GM23338 (cell line): ENCODE data around the gene HTR7. TPM values are rescaled to one million over a fixed set of nuclear protein-coding genes. Genes with fewer than 3 reads are reported as not detected.

Experiments
- ATAC-seq: fragments of 200-7000 bp; cut with Tn5 transposase; 3 replicates; pipeline ENCODE4 v1.9.1; 2020
- DNase-seq: peaks from one replicate; pipeline ENCODE4 v3.0.0-alpha.2; 2015; ENCODE audit warnings: low spot score
- H2AFZ ChIP-seq: fragments of 200-600 bp; sonication (generic); 2 replicates; pipeline ENCODE4 v1.8.0; 2016; ENCODE audit warnings: antibody characterized with exemption, mild to moderate bottlenecking, moderate library complexity
- H3F3A ChIP-seq: fragments of 200-600 bp; sonication (generic); replicated peaks from 2 replicates; pipeline ENCODE4 v1.8.0; 2017; ENCODE audit warnings: antibody characterized with exemption, mixed run types, low read depth
- H3K27ac ChIP-seq: fragments of 200-600 bp; sonication (generic); 2 replicates; pipeline ENCODE4 v1.6.1; 2016; ENCODE audit warnings: low read depth
- H3K27me3 ChIP-seq: fragments of 200-600 bp; sonication (generic); 2 replicates; pipeline ENCODE4 v1.8.0; 2016; ENCODE audit warnings: mild to moderate bottlenecking, mixed run types, moderate library complexity; ENCODE audit not compliant: insufficient read depth
- H3K36me3 ChIP-seq: fragments of 200-600 bp; sonication (generic); 2 replicates; pipeline ENCODE4 v1.8.0; 2016; ENCODE audit warnings: mild to moderate bottlenecking; ENCODE audit not compliant: insufficient read depth
- H3K4me1 ChIP-seq: fragments of 200-600 bp; sonication (generic); 2 replicates; pipeline ENCODE4 v1.8.0; 2016; ENCODE audit warnings: mild to moderate bottlenecking, moderate library complexity; ENCODE audit not compliant: insufficient read depth
- H3K4me2 ChIP-seq: fragments of 200-600 bp; sonication (generic); 2 replicates; pipeline ENCODE4 v1.7.1; 2017; ENCODE audit warnings: mixed run types
- H3K4me3 ChIP-seq: fragments of 200-600 bp; sonication (generic); 2 replicates; pipeline ENCODE4 v1.6.1; 2016; ENCODE audit warnings: mixed run types
- H3K79me2 ChIP-seq: fragments of 200-600 bp; sonication (generic); replicated peaks from 2 replicates; pipeline ENCODE4 v1.8.0; 2017; ENCODE audit warnings: mild to moderate bottlenecking; ENCODE audit not compliant: insufficient read depth
- H3K9me2 ChIP-seq: fragments of 200-600 bp; sonication (generic); 2 replicates; pipeline ENCODE4 v1.8.0; 2017; ENCODE audit not compliant: insufficient read depth
- H4K20me1 ChIP-seq: fragments of 200-600 bp; sonication (generic); replicated peaks from 2 replicates; pipeline ENCODE4 v1.8.0; 2017; ENCODE audit warnings: mild to moderate bottlenecking; ENCODE audit not compliant: insufficient read depth
- H3K27ac Mint-ChIP-seq: 2 replicates; pipeline ENCODE4 v1.8.0; 2020; ENCODE audit warnings: inconsistent platforms, mild to moderate bottlenecking, moderate library complexity, mixed read lengths
- H3K27me3 Mint-ChIP-seq: 3 replicates; pipeline ENCODE4 v1.8.0; 2022; ENCODE audit warnings: low read depth, mild to moderate bottlenecking, moderate library complexity, mixed read lengths, inconsistent platforms; ENCODE audit not compliant: insufficient read depth, poor library complexity
- H3K36me3 Mint-ChIP-seq: 3 replicates; pipeline ENCODE4 v1.8.0; 2021; ENCODE audit warnings: low read depth, mild to moderate bottlenecking, inconsistent platforms, moderate library complexity, mixed read lengths
- H3K4me1 Mint-ChIP-seq: 3 replicates; pipeline ENCODE4 v1.8.0; 2020; ENCODE audit warnings: mild to moderate bottlenecking, inconsistent platforms, mixed read lengths
- H3K4me3 Mint-ChIP-seq: 3 replicates; pipeline ENCODE4 v1.8.0; 2021; ENCODE audit warnings: moderate library complexity, mild to moderate bottlenecking, inconsistent platforms, mixed read lengths
- H3K9me3 Mint-ChIP-seq: 3 replicates; pipeline ENCODE4 v1.8.0; 2020; ENCODE audit warnings: moderate library complexity, mild to moderate bottlenecking, inconsistent platforms, mixed read lengths
- ETS1 ChIP-seq: IDR thresholded peaks from 2 replicates; pipeline ENCODE4 v1.6.1; 2016; ENCODE audit warnings: antibody characterized with exemption
- EZH2 ChIP-seq: fragments of 200-600 bp; sonication (generic); IDR thresholded peaks from one replicate; pipeline ENCODE4 v1.8.0; 2017; ENCODE audit warnings: antibody characterized with exemption, mild to moderate bottlenecking, low read depth; ENCODE audit not compliant: unreplicated experiment
- EZH2phosphoT487 ChIP-seq: fragments of 200-600 bp; sonication (generic); IDR thresholded peaks from one replicate; pipeline ENCODE4 v1.8.1; 2018; ENCODE audit warnings: antibody characterized with exemption; ENCODE audit not compliant: unreplicated experiment
- POLR2AphosphoS5 ChIP-seq: IDR thresholded peaks from 2 replicates; pipeline ENCODE4 v1.6.1; 2016; ENCODE audit warnings: antibody characterized with exemption, low read depth
- STAT1 ChIP-seq: IDR thresholded peaks from one replicate; pipeline ENCODE4 v1.6.1; 2016; ENCODE audit warnings: antibody characterized with exemption; ENCODE audit not compliant: unreplicated experiment
- polyA plus RNA-seq: library from polyadenylated mRNA; unstranded; fragments of >200 nt; fragmentation: Nextera tagmentation; extraction: Ambion mirVana; gene quantifications from 2 replicates; pipeline ENCODE4 v1.2.1, GENCODE V29; 2016
- total RNA-seq: library from RNA; depleted of rRNA; stranded (reverse); fragments of >200 nt; shearing (Covaris generic); gene quantifications from 2 replicates; pipeline ENCODE4 v1.2.3, GENCODE V29; 2014
- TF ChIP-seq, protein P1 (sequence below), 2 experiments: fragments of 200-600 bp in 1 of 2; sonication (generic) in 1 of 2; conservative IDR thresholded peaks; 2 replicates each; pipeline versions ENCODE4 v1.5.1 to v1.6.1; 2016 to 2017; ENCODE audit warnings: antibody characterized with exemption in 2 of 2, low read depth in 2 of 2, mild to moderate bottlenecking in 2 of 2, moderate library complexity in 1 of 2
- TF ChIP-seq, protein P2 (sequence below): fragments of 250-450 bp; sonication (Bioruptor Pico); IDR thresholded peaks from 2 replicates; pipeline ENCODE4 v1.5.0; 2020; ENCODE audit warnings: mild to moderate bottlenecking, moderate library complexity

Gene HTR7
- total and polyA plus RNA-seq, 2 experiments from 2014 or later, result 7.0 to 42.2 TPM

- peaks cover 27% of the 10 kb centered on the region for H3K9me3 Mint-ChIP-seq
- H3K36me3 Mint-ChIP-seq, result peaks cover 36% of the 10 kb centered on the region
- H3K9me2 ChIP-seq, result no peaks in the 10 kb centered on the region
- H3K36me3 ChIP-seq, result peaks cover 7% of the 10 kb centered on the region; the same call in 1 of the 2 replicates
- peaks cover 19% of the 10 kb centered on the region for H3K4me1 ChIP-seq
- H3K4me3 Mint-ChIP-seq, result peak overlapping the region; percentile 94
- no peak overlapping the region for H3K27ac Mint-ChIP-seq
- 0 out of 2 replicates have a peak, but pooled peaks cover 8% of the 10 kb centered on the region for H3F3A ChIP-seq
- H3K4me1 Mint-ChIP-seq, result peaks cover 31% of the 10 kb centered on the region
- no peaks in the 10 kb centered on the region for H4K20me1 ChIP-seq
- ATAC-seq, result no peak
- H3K27me3 Mint-ChIP-seq, result peaks cover 23% of the 10 kb centered on the region
- H3K27me3 ChIP-seq, result peaks cover 37% of the 10 kb centered on the region
- TF ChIP-seq POLR2AphosphoS5 (no peak), ETS1 (no peak), EZH2 (no peak), STAT1 (no peak), EZH2phosphoT487 (no peak)
- TF ChIP-seq, protein P1, sequence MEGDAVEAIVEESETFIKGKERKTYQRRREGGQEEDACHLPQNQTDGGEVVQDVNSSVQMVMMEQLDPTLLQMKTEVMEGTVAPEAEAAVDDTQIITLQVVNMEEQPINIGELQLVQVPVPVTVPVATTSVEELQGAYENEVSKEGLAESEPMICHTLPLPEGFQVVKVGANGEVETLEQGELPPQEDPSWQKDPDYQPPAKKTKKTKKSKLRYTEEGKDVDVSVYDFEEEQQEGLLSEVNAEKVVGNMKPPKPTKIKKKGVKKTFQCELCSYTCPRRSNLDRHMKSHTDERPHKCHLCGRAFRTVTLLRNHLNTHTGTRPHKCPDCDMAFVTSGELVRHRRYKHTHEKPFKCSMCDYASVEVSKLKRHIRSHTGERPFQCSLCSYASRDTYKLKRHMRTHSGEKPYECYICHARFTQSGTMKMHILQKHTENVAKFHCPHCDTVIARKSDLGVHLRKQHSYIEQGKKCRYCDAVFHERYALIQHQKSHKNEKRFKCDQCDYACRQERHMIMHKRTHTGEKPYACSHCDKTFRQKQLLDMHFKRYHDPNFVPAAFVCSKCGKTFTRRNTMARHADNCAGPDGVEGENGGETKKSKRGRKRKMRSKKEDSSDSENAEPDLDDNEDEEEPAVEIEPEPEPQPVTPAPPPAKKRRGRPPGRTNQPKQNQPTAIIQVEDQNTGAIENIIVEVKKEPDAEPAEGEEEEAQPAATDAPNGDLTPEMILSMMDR (conservative IDR thresholded peaks at IDR 0.05; ENCODE audit: low read depth in 2 of 2), result no peak
- peaks cover 73% of the 10 kb centered on the region for H3K79me2 ChIP-seq
- no peak for DNase-seq
- H2AFZ ChIP-seq, result no peak overlapping the region
- H3K27ac ChIP-seq, result no peak overlapping the region
- peak overlapping the region; percentile 89 for H3K4me2 ChIP-seq
- H3K4me3 ChIP-seq, result peak overlapping the region; percentile 74
Measured at GRCh38 chr10:90855126-90855525, 2.7 kb downstream of the HTR7 start.

DNA sequence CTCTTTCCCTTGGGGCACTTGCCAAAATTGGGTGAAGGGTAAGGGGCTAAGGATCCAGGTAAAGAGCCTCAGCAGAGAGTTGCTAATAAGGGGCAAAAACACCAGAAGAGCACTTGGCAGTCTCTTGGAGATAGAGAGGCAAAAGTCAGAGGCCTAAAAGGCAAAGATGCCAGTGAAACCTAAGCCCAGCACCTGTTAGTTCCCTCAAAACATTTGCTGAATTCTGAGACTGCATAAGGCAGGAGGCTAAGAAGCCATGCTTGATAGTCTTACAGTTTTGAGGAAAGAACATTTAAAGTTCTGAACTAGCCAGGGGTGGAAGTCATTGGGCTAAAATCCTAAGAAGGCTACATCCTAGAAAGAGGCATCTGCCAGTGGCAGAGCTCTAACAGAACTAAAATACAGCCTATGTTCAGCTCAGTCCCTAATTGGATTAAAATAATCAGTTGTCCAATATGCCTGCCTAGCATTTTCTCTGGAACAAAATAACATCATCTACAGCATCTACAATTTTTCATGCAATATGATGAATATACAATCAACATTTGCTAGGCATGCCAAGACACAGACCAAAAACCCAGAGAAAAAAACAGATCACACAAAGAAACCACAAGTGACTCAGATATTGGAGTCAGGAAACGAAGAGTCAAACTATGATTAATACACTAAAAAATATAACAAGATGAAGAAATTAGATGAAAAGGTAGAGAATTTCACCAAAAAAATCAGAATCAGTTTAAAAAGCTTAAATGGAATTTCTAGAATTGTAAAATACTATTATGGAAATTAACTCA lies 7.7 kb downstream of the HTR7 start:
- Histone ChIP-seq H4K20me1 (no peaks in the 10 kb centered on the region), H3K36me3 (peaks cover 10% of the 10 kb centered on the region), H3K4me1 (peaks cover 10% of the 10 kb centered on the region), H3F3A (no peaks in the 10 kb centered on the region), H2AFZ (no peak overlapping the region), H3K4me3 (no peak overlapping the region), H3K27me3 (peaks cover 3% of the 10 kb centered on the region; the same call in 1 of the 2 replicates), H3K79me2 (peaks cover 100% of the 10 kb centered on the region), H3K9me2 (no peaks in the 10 kb centered on the region), H3K4me2 (no peak overlapping the region), H3K27ac (no peak overlapping the region)
- ATAC-seq (no peak), DNase-seq (no peak)
- Mint-ChIP-seq H3K36me3 (peaks cover 51% of the 10 kb centered on the region), H3K4me1 (peaks cover 17% of the 10 kb centered on the region; the same call in 2 of the 3 replicates), H3K9me3 (peaks cover 36% of the 10 kb centered on the region), H3K27me3 (peaks cover 5% of the 10 kb centered on the region), H3K27ac (no peak overlapping the region), H3K4me3 (no peak overlapping the region)
- TF ChIP-seq, protein P2, sequence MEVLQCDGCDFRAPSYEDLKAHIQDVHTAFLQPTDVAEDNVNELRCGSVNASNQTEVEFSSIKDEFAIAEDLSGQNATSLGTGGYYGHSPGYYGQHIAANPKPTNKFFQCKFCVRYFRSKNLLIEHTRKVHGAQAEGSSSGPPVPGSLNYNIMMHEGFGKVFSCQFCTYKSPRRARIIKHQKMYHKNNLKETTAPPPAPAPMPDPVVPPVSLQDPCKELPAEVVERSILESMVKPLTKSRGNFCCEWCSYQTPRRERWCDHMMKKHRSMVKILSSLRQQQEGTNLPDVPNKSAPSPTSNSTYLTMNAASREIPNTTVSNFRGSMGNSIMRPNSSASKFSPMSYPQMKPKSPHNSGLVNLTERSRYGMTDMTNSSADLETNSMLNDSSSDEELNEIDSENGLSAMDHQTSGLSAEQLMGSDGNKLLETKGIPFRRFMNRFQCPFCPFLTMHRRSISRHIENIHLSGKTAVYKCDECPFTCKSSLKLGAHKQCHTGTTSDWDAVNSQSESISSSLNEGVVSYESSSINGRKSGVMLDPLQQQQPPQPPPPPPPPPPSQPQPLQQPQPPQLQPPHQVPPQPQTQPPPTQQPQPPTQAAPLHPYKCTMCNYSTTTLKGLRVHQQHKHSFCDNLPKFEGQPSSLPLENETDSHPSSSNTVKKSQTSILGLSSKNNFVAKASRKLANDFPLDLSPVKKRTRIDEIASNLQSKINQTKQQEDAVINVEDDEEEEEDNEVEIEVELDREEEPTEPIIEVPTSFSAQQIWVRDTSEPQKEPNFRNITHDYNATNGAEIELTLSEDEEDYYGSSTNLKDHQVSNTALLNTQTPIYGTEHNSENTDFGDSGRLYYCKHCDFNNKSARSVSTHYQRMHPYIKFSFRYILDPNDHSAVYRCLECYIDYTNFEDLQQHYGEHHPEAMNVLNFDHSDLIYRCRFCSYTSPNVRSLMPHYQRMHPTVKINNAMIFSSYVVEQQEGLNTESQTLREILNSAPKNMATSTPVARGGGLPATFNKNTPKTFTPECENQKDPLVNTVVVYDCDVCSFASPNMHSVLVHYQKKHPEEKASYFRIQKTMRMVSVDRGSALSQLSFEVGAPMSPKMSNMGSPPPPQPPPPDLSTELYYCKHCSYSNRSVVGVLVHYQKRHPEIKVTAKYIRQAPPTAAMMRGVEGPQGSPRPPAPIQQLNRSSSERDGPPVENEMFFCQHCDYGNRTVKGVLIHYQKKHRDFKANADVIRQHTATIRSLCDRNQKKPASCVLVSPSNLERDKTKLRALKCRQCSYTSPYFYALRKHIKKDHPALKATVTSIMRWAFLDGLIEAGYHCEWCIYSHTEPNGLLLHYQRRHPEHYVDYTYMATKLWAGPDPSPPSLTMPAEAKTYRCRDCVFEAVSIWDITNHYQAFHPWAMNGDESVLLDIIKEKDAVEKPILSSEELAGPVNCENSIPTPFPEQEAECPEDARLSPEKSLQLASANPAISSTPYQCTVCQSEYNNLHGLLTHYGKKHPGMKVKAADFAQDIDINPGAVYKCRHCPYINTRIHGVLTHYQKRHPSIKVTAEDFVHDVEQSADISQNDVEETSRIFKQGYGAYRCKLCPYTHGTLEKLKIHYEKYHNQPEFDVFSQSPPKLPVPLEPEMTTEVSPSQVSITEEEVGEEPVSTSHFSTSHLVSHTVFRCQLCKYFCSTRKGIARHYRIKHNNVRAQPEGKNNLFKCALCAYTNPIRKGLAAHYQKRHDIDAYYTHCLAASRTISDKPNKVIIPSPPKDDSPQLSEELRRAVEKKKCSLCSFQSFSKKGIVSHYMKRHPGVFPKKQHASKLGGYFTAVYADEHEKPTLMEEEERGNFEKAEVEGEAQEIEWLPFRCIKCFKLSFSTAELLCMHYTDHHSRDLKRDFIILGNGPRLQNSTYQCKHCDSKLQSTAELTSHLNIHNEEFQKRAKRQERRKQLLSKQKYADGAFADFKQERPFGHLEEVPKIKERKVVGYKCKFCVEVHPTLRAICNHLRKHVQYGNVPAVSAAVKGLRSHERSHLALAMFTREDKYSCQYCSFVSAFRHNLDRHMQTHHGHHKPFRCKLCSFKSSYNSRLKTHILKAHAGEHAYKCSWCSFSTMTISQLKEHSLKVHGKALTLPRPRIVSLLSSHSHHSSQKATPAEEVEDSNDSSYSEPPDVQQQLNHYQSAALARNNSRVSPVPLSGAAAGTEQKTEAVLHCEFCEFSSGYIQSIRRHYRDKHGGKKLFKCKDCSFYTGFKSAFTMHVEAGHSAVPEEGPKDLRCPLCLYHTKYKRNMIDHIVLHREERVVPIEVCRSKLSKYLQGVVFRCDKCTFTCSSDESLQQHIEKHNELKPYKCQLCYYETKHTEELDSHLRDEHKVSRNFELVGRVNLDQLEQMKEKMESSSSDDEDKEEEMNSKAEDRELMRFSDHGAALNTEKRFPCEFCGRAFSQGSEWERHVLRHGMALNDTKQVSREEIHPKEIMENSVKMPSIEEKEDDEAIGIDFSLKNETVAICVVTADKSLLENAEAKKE (CRISPR knock-in tag), result no peak
- TF ChIP-seq, protein P1 (conservative IDR thresholded peaks at IDR 0.05; ENCODE audit: low read depth in 2 of 2), result no peak
- TF ChIP-seq ETS1, result no peak
